Activated CD4-positive, CD25-positive, alpha-beta regulatory T cell treated with anti-CD3 and anti-CD28 coated beads, Interleukin-2, amount 50 U/mL, for 72 hours (primary cell): ENCODE data around the gene CD4.

ENCODE experiments used
- DNase-seq: peaks from one replicate; pipeline ENCODE4 v3.0.0; 2021

Gene CD4

GRCh38 chr12:6829536-6830220 lies 40.4 kb downstream of the CD4 start:
- no peak for DNase-seq

GRCh38 chr12:6830286-6830890 lies 41.1 kb downstream of the CD4 start:
- no peak for DNase-seq

- no peak for DNase-seq
Measured at GRCh38 chr12:6830999-6831398, 41.7 kb downstream of the CD4 start.

GRCh38 chr12:6831450-6831995 lies 42.2 kb downstream of the CD4 start:
- no peak for DNase-seq

- no peak for DNase-seq
Measured at GRCh38 chr12:6832125-6832524, 42.8 kb downstream of the CD4 start.

GRCh38 chr12:6833189-6833890 lies 44.0 kb downstream of the CD4 start:
- DNase-seq, result no peak

- DNase-seq, result no peak
Measured at GRCh38 chr12:6834254-6834653, 44.9 kb downstream of the CD4 start.

GRCh38 chr12:6834873-6835272 lies 45.5 kb downstream of the CD4 start:
- no peak for DNase-seq

- DNase-seq, result no peak
Measured at GRCh38 chr12:6836851-6837250, 47.5 kb downstream of the CD4 start.

- DNase-seq, result no peak
Measured at GRCh38 chr12:6837370-6838060, 48.2 kb downstream of the CD4 start.

- no peak for DNase-seq
Measured at GRCh38 chr12:6838854-6839253, 49.5 kb downstream of the CD4 start.

- no peak for DNase-seq
Measured at GRCh38 chr12:6839482-6840201, 50.3 kb downstream of the CD4 start.

- DNase-seq, result no peak
Measured at GRCh38 chr12:6840330-6840729, 51.0 kb downstream of the CD4 start.

GRCh38 chr12:6840761-6841515 lies 51.6 kb downstream of the CD4 start, which contains the start of gene GNB3:
Gene GNB3, plus strand, starts transcription at chr12:6840925. Its CDS starts 363 bp downstream, at chr12:6841288.
- no peak for DNase-seq

GRCh38 chr12:6842075-6842474 lies 52.7 kb downstream of the CD4 start:
- DNase-seq, result no peak

- no peak for DNase-seq
Measured at GRCh38 chr12:6843118-6843902, 54.0 kb downstream of the CD4 start.

GRCh38 chr12:6845395-6845794 lies 56.1 kb downstream of the CD4 start:
- no peak for DNase-seq

- no peak for DNase-seq
Measured at GRCh38 chr12:6846316-6846869, 57.1 kb downstream of the CD4 start.

- no peak for DNase-seq
Measured at GRCh38 chr12:6847676-6848075, 58.3 kb downstream of the CD4 start.

- no peak for DNase-seq
Measured at GRCh38 chr12:6849427-6849826, 60.1 kb downstream of the CD4 start.
